Left forelimb (tissue), 1 donor: Measurements from ENCODE around the gene MREG.
"Not testable (repeated sequence)": the region's sequence is repeated elsewhere in the genome, so short reads cannot be mapped to it uniquely, and the experiment has no call there.

Experiments used
- DNase-seq: peaks from one replicate; pipeline ENCODE4 v3.0.0-alpha.2; 2018; ENCODE audit warnings: low spot score

MREG gene

GRCh38 chr2:215958257-215958656 lies 55.1 kb downstream of the MREG start:
- DNase-seq = no peak

DNA sequence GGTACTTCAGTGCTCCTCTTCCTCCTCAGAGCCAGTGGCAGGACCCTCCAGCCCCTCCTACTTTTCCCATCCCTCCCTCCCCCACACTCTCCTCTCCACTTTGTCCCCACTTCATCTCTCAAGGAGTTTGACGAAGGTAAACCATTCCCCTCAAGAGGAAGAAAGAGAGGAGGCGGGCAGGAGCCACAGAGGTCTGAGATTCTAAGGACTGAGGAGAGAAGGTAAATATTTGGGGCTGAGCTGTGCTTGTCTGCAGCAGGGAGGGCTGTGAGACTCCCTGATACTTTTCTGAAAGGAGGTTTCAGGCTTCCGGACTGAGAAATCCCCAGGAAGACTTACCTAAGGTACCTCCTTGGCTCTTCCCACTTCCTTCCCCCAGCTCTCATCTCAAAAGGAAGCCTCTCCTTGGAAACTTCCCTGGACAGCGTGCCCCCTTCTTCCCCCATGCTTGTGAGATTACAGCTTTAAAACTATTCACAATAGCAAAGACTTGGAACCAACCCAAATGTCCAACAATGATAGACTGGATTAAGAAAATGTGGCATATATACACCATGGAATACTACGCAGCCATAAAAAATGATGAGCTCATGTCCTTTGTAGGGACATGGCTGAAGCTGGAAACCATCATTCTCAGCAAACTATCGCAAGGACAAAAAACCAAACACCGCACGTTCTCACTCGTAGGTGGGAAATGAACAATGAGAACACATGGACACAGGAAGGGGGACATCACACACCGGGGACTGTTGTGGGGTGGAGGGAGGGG lies 55.8 kb downstream of the MREG start:
- DNase-seq = not testable (repeated sequence)

- no peak for DNase-seq
Measured at GRCh38 chr2:215952860-215953637, 60.3 kb downstream of the MREG start.

GRCh38 chr2:215951558-215951957 lies 61.8 kb downstream of the MREG start:
- DNase-seq = no peak

- DNase-seq = no peak
Measured at GRCh38 chr2:215949991-215950404, 63.4 kb downstream of the MREG start.

DNA sequence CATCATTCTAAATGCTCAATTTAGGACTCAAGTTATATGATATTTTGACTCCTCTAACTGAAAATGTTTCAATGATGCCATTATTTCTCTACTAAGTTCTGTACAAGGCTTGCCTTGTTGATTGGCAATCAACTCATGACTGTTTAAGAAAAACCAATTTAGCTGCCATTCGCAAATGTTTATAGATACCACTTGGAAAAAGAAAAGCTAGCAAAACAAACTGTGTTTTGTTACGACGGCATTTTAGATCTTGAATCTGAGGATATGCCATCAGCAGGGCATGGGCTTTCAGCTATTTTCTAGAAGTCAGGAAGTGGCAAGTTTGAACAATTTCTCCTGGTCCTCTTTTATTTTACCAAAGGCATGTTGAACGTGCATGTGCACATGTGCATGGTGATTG lies 65.3 kb downstream of the MREG start:
- no peak for DNase-seq

DNA sequence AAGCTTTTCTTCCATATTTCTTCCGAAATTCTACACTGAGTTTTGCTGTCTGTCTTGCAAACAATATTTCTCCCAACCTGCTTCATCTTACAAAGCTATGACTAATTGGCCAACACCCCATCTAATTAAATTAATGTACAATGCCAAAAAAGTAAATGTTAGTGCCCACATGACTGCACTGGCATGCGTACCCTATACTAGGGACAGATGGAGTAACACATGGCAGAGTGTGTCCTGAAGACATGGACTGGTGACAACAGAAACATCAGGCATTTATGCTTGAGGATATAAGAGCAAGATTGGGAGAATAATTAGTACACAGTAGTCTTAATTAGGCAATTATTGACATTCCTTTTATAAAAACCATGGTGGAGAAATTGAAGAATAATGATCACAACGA lies 66.8 kb downstream of the MREG start:
- DNase-seq = no peak

DNA sequence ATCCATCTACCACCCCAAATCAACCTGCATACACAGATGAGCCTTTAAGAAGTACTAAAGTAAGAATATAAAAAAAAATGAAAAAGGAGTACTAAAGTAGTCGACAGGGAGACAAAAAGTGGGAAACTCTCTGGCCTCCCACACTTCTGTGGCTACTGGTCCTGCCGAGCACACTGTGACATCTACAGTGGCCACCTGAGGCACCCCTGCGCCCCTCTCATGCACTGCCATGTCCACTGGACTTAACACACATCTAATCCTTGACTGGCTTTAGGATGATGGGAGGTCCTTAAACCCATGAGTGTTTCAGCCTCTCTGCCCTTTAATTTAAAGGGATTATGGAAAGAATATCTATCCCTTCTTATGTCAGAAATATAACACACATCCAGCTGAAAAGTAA lies 71.2 kb downstream of the MREG start:
- DNase-seq = no peak

DNA sequence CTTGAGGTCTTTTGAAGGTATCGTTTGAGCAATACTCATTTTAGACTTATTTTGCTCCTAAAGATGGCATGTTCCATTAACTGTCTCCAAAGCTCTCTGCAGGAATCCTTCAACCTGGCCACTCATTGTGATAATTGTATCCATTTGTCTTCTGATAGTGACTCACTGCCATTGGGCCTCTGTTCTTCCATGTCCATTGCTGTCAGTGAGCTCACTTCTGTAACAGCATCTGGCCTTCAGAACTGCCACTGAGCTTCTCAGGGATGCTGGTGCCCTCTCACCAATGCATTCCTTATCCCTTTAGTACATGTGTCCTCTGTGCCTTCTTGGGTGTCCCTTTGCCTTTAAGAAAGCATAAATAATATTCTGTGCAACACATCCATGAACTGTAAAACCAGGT lies 71.6 kb downstream of the MREG start:
- no peak for DNase-seq

DNA sequence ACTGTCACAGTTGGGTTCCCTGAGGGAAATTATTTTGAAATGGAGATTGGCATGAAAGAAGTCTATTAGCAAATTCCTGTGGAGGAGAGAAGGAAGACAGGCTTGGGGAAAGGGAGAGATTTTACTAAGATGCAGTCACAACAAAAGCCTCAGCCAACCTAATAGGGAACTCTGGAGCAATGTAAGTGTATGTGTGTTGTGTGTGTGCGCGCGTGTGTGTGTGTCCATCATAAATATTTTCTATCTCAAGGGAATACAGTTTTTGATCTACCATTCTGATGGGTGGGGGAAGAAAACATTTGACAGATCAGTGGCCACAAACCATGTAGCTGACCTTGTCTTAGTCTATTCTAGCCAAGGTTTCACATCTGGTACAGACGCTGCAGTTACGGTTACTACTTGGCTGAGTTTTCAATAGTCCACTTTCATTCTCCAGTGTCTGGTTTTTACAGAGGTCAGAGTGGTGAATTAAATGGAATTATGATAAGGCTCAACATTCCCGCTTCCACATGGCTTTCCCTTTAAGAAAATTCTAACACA lies 72.6 kb downstream of the MREG start:
- no peak for DNase-seq

DNA sequence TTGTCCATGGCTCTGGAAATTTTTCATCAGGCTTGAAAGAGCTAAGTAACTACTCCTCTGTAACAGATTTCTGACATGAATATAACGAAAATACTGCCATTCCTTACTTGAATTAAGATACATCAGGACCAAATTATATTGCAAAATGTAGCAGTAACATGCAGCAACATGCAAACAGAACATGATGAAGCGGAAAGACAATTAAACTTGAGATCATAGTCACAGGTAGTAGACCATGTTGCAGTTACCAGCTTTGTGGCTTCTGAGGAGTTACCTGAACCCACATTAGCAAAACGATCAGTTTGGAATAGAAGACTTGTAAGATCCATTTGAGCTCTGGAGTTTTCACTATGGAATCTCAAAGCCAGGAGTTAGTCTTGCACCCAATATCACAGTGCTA lies 76.2 kb downstream of the MREG start:
- no peak for DNase-seq

DNA sequence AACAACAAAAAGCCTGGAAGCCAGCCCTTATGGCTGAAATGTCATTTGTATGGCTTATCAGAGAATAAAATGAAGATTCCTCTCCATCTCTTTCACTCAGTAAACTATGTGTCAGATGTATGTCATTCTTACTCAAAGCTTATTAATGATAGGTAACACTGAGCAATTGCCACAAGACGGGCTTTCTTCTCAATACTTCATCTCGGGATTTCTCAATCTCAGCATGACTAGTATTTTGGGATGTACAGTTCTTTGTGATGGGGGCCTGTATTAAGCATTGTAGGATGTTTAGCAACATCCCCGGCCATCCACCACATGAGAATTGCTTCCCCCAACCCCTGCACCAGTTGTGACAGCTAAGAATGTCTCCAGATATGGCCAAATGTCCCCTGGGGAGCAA lies 80.2 kb downstream of the MREG start:
- no peak for DNase-seq

DNA sequence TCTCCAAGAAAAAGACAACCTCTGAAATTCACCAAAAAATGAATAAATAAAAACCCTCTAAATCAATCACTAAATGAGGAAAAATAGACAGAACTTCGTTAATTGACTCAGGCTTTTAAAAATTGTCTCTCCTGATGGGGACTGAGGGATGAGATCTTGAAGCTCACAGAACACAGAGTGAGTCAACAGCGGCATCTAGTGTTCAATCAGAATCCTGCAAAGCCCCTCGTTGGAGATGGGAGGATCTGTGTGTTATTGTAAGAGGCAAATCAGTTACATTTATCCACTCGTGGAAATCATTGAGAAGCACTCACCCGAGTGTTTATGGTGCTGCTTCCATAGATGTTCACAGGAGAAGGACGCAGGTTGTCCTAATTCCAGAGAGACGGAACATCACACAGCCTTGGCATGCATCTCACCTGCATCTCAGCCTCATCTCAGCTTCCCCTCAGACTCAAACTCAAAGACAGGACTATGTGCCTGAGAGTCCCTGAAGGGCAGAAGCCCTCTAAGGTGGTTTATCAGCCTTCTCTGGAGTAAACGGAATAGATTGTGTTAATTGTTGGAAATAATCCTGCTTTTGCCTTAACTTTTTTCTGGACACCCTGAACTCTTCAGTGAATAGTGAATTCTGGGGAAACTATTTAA lies 82.0 kb downstream of the MREG start:
- DNase-seq = no peak

DNA sequence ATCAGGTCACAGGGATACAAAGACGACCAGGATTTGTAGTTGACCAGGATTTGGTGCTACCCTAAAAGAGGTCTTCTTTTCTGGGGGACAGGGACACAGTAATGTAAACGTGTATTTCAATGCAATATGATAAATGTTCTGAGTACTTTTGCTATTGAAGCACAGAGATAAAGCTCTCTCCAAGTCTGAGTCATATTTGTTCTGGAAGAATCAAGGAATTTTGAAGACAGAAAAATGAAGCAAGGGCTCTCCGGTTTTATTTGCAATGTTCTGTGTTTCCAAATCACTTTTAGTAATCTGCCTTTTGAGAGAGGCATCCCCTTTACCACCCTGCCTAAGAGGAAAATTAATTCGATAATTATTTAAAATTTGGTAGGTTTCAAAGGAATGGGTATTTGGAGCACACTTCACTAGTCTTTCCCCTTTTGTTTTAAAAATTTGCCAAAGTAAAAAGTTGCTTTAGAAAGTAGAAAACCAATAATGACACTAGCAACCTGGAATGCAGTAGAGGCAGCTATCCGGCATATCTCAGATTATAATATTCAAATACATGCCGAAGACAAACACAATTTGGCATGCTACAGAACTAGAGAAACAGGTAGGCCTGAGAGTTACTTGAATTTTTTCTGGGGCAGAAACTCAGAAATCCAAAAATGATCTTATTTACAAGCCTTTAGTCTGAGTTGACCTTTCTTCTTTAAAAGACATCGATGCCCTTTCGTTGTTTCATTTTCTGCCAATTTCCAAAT lies 82.7 kb downstream of the MREG start:
- no peak for DNase-seq

GRCh38 chr2:215929602-215930335 lies 83.6 kb downstream of the MREG start:
- no peak for DNase-seq

DNA sequence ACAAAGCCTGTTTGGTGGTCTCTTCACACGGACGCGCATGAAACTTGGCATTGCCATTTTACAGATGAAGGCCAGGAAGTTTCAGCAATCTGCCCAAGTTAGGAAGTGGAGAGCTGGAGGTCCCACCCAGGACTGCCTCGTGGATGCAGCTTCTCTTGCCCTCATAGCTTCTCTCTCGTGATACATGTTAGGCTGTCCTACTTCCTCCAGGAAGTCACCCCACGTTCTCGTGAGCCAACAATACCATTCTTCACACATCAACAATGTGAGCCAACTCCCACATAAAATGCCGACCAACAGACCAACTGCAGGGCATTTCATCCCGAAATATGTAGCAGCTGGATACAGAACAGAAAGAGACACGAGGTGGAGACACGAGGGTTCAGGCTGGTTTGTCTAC lies 85.3 kb downstream of the MREG start:
- DNase-seq = no peak

DNA sequence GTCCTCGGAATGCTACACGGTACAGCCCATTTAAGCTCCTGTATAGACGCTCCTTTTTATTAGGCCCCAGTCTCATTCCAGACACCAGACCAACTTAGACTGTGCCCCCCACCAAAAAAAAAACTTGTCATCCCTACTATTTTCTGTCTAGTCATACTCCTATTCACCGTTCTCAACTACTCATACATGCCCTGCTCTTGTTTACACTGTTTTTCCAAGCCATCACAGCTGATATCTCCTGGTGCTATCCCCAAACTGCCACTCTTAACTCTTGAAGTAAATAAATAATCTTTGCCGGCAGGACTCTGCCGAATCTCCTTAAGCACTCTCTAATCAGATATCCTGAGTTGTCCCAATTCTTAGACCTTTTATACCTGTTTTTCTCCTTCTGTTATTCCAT lies 86.4 kb downstream of the MREG start:
- not testable (repeated sequence) for DNase-seq

GRCh38 chr2:215921895-215922294 lies 91.5 kb downstream of the MREG start:
- no peak for DNase-seq

DNA sequence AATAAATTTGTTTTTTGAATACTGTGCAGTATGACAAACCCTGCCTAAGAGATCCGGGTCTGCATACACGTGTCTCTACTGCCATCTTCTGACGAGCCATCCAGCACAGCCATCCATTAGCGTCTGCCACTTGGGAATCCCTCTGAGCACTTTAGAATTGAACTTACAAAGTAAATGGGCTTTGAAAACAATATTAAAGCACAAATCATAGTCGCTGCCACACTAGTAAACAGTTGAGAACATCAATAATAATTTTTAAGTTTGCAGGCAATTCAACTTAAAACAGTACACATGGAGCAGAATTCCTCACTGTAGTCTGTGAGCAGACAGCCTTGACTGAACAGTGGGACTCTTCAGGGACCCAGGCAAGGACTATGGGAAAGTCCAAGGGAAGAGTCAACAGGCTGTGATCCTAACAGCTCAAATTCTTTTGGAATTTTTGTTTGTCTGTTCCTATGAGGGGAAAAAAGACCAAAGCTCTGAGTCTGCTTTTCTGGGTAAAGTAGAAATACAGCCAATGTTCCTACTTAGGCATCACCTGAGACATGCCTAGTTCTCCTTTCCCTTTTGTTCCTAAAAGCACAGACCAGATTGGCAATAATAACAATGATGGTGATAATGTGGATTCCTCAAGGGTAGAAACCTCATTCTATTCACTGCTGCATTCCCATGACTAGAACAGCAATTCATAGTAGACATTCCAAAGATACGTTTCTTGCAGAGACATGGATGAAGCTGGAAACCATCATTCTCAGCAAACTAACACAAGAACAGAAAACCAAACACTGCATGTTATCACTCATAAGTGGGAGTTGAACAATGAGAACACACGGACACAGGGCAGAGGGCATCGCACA lies 92.9 kb downstream of the MREG start:
- DNase-seq = peak; percentile 73

DNA sequence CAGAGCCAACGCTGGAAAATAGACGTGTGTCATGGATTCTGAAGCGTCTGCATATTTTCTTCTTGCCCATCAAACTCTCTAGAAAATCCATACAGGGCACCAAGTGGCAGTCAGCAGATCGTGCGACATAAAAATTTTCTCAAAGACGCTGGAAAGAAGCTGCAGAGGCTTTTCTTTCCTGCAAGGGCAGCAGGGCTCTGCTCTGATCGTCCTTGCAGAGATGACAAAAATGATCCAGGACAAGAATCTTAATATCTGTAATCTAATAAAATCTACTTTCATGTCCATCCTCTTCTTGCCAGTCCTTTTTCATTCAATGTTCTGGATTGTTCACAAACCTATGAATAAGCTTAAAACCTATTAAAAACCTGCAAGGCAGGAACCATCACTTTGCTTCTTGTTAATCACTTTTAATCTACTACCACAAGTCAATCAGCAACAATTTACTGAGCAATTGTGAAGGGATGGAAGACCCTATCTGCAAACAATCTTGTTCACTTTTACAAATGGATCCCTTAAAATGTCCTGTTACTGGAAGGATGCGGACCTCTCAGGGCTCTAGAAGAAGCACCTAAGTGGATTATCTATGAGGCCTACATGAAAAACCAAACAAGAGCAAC lies 93.6 kb downstream of the MREG start:
- no peak for DNase-seq
